Measurements from ENCODE around the gene WDR62. TPM values are rescaled to one million over a fixed set of nuclear protein-coding genes. Genes with fewer than 3 reads are reported as not detected.

WDR62 gene
- total RNA-seq, 1 experiment from 2014 or later: 30.0 TPM

GRCh38 chr19:36116344-36116637 lies 61.6 kb downstream of the WDR62 start:
- peaks cover 3% of the 10 kb centered on the region; the same call in 1 of the 2 replicates for H3K27me3 Mint-ChIP-seq (ENCODE audit: low read depth)
- Histone ChIP-seq H3K23ac (ENCODE audit: insufficient read length, low read depth, low read length) (no peak overlapping the region), H4K8ac (replicated peaks; ENCODE audit: insufficient read length, low read depth, low read length) (no peak overlapping the region), H3K79me1 (ENCODE audit: insufficient read depth, low read depth, low read length, poor library complexity, severe bottlenecking) (no peaks in the 10 kb centered on the region), H3K27ac (ENCODE audit: insufficient read length, low read depth, low read length) (no peak overlapping the region), H2BK5ac (ENCODE audit: insufficient read length, low read length) (no peak overlapping the region), H3K4ac (ENCODE audit: low read depth, low read length) (no peak overlapping the region), H2BK15ac (ENCODE audit: low read depth, low read length) (no peak overlapping the region), H4K5ac (ENCODE audit: insufficient read length, low read depth, low read length) (no peak overlapping the region), H3K9ac (ENCODE audit: extremely low read depth, insufficient read length, low read length) (no peak overlapping the region), H3K56ac (ENCODE audit: insufficient read length, low read depth, low read length) (no peak overlapping the region), H3K23me2 (ENCODE audit: insufficient read length, low read depth, low read length, poor library complexity, severe bottlenecking) (peaks cover 14% of the 10 kb centered on the region), H4K91ac (ENCODE audit: insufficient read length, low read depth, low read length) (no peak overlapping the region), H3K79me2 (ENCODE audit: insufficient read depth, low read length) (no peaks in the 10 kb centered on the region; the same call in 1 of the 2 replicates), H3K27me3 (ENCODE audit: insufficient read depth, low read length) (no peaks in the 10 kb centered on the region), H3K14ac (ENCODE audit: insufficient read depth, low read length) (no peak overlapping the region; the same call in 1 of the 2 replicates), H2BK120ac (ENCODE audit: low read depth, low read length, poor library complexity, severe bottlenecking) (no peak overlapping the region), H3K9me3 (ENCODE audit: control insufficient read depth, low read depth, low read length) (no peaks in the 10 kb centered on the region), H3K4me1 (ENCODE audit: insufficient read depth, low read length) (peaks cover 2% of the 10 kb centered on the region; the same call in 1 of the 2 replicates), H4K20me1 (ENCODE audit: control insufficient read depth, insufficient read depth, insufficient read length) (no peaks in the 10 kb centered on the region), H3K18ac (ENCODE audit: insufficient read length, low read depth, low read length) (no peak overlapping the region), H3K4me2 (ENCODE audit: insufficient read depth, insufficient read length, low read length) (peak overlapping the region; percentile 93), H2BK20ac (ENCODE audit: low read depth, low read length, poor library complexity, severe bottlenecking) (no peak overlapping the region), H3T11ph (ENCODE audit: low read length) (no peak overlapping the region), H2AK5ac (ENCODE audit: insufficient read length, low read length) (no peak overlapping the region), H2BK12ac (ENCODE audit: insufficient read length, low read depth, low read length) (no peak overlapping the region), H2AFZ (ENCODE audit: low read length) (no peak overlapping the region)
- H3K36me3 Mint-ChIP-seq (ENCODE audit: insufficient read depth in 1 of 3, low read depth in 3 of 3): peaks cover 29 to 70% (median 66%) of the 10 kb centered on the region in 3 experiments; a peak in 6 of 7 replicates
- H3K27ac Mint-ChIP-seq: peak overlapping the region in 1 of 3 experiments; percentile 81; a peak in 2 of 7 replicates
- H3K4me1 Mint-ChIP-seq: peaks cover 26 to 46% of the 10 kb centered on the region in 2 experiments
- no peak for TF ChIP-seq CTCF (conservative IDR thresholded peaks at IDR 0.05)
- DNase-seq: no peak
- no CpG with 5 or more reads among the region's 1 CpG for WGBS (ENCODE audit: extremely low coverage, insufficient read length, low lambda C conversion rate)
- peak overlapping the region; percentile 95 to 99 for H3K4me3 Mint-ChIP-seq
- no peaks in the 10 kb centered on the region; a peak in 1 of 5 replicates for H3K9me3 Mint-ChIP-seq

Measured in H9 (cell line).